ENCODE results near the gene BCL2L2. TPM values are rescaled to one million over a fixed set of nuclear protein-coding genes. Genes with fewer than 3 reads are reported as not detected.

BCL2L2 gene
- 20.3 TPM for total RNA-seq

DNA sequence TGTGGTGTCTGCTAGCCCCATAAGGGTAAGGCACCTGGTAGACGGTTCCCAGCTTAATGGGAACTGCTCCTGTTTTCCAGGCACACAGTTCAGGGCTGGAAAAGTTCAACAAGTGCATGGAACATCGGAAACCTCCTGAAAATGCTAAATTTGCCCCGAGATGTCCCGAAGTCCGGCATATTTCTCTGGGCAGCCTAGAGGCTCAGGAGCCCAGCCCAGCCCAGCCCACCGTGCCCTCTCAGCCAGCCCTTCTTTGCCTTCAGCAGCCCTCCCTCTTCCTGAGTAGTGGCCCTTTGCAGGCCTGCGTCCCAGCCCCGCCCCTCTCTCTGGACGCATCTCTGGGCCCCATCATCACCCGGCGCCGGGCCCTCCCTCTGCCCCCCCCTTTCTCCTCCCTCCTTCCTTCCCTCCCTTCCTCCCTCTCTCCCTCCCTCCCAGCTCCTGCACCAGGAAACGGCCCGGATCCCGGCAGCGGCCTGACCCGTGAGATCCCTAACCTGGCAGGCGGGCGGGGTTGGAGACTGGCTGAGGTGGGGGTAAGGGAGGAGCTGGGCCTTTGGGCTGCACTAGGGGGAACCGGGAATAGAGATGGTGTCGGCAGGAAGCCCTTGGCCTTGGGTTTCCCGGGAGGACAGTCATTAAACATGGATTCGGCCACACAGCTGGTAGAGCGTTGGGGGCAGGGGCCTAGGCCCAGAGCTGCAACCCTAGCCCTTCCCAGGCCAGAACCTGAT is at the start of gene BCL2L2:
Gene BCL2L2, plus strand, starts transcription at position 422 of the 734 bp plus-strand sequence. CDS start 935 bp downstream, outside the sequence.

GRCh38 chr14:23286020-23286901 is 20.4 kb upstream of the BCL2L2 start, which contains the start of gene HOMEZ:
TSS of gene HOMEZ (minus strand) at chr14:23286132. CDS start at chr14:23285952, 180 bp downstream.

GRCh38 chr14:23302290-23303225 is 4.1 kb upstream of the BCL2L2 start, which contains the start of gene PPP1R3E:
TSS of gene PPP1R3E (minus strand) at chr14:23302859. CDS start at chr14:23302576, 283 bp downstream.

GRCh38 chr14:23320584-23321571 is 14.2 kb downstream of the BCL2L2 start, which contains the start of gene PABPN1:
TSS of gene PABPN1 (plus strand) at chr14:23321457. CDS start at chr14:23321470, 13 bp downstream.

DNA sequence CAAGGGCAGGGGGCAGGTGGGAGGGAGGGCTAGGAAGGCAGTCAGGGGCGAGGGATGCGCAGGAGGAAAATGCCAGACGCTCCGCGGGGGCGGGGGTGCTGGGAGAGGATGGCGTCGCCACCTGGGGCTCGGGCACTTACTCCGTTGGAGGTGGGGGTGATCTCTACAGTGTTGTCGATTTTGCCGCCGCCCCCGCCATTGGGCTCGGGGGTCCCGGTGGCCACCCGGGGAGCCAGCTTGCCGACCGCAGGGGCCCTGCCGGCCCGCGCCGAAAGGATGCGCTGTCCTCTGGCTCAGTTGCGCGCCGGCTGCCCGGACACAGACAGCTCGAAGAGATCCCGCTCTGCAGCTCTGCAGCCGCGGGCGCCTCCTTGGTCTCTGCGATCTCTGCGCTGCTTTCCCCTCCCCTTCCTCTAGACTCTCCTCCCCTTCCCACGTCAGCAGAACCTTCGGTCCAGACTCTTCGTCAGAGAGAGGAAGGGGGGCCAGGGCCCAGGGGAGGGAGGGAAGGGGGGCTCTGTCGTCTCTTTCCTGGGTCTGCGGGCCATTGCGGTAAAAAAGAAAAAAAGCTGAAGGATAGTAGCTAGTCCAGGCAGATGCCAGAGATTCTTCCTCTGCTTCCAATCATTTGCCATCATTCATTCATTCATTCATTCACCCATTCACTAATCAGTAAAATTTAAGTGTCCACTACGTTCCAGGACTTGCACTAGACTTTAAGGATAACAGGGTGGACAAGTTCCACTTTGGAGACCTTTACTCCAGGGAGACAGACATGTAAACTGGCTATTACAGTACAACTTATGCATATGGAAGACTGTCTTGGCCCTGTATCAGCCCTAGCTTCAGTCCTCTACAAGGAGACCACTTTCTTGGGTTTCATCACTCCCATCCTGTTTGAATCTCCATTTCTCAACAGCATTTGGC is 46.1 kb downstream of the BCL2L2 start, which contains the start of gene SLC22A17:
Gene SLC22A17, minus strand, starts transcription at position 382 of the 927 bp plus-strand sequence.

Small RNAs within 50 kb of the gene (small RNA-seq; reads per million reads assigned to genes)
- not detected for gene RNU6-1046P (ENCODE audit: low replicate concordance)

Other genes starting within 250 kb of the BCL2L2 start
- 22.5 TPM for gene CDH24, start 249.3 kb upstream of the BCL2L2 start, total RNA-seq
- 161 TPM for gene ACIN1, start 211.7 kb upstream of the BCL2L2 start, total RNA-seq
- 14.4 TPM for gene C14orf119, start 211.3 kb upstream of the BCL2L2 start, total RNA-seq
- not detected for gene CIROP, start 201.8 kb upstream of the BCL2L2 start, total RNA-seq
- not detected for gene CEBPE, start 187.6 kb upstream of the BCL2L2 start, total RNA-seq
- 5.0 TPM for gene SLC7A8, start 123.2 kb upstream of the BCL2L2 start, total RNA-seq
- gene RNF212B, start 68.9 kb upstream of the BCL2L2 start, total RNA-seq, result not detected
- gene HOMEZ, start 20.7 kb upstream of the BCL2L2 start, total RNA-seq, result 4.1 TPM
- gene PPP1R3E, start 4.0 kb upstream of the BCL2L2 start, total RNA-seq, result 12.8 TPM
- gene PABPN1, start 14.6 kb downstream of the BCL2L2 start, total RNA-seq, result 94.8 TPM
- 164 TPM for gene SLC22A17, start 46.1 kb downstream of the BCL2L2 start, total RNA-seq
- gene EFS, start 58.3 kb downstream of the BCL2L2 start, total RNA-seq, result 24.1 TPM
- gene IL25, start 66.0 kb downstream of the BCL2L2 start, total RNA-seq, result not detected
- 1.3 TPM for gene CMTM5, start 70.2 kb downstream of the BCL2L2 start, total RNA-seq
- gene MYH6, start 101.4 kb downstream of the BCL2L2 start, total RNA-seq, result not detected
- 0.31 TPM for gene MYH7, start 128.8 kb downstream of the BCL2L2 start, total RNA-seq
- 46.3 TPM for gene NGDN, start 162.9 kb downstream of the BCL2L2 start, total RNA-seq
- gene ZFHX2, start 244.9 kb downstream of the BCL2L2 start, total RNA-seq, result 5.0 TPM
- gene THTPA, start 249.4 kb downstream of the BCL2L2 start, total RNA-seq, result 16.9 TPM

Data from parietal lobe (tissue), 2 donors.